Bronchial epithelial cell (primary cell): ENCODE data around the gene TEAD3. TPM values are rescaled to one million over a fixed set of nuclear protein-coding genes. Genes with fewer than 3 reads are reported as not detected.

Experiments
- DNase-seq: peaks from one replicate; pipeline ENCODE4 v3.0.0-alpha.2; 2010; ENCODE audit warnings: low read depth
- FAIRE-seq: peaks from 2 replicates; lab custom pipeline; 2011; peaks lifted over from hg19 to GRCh38; lab: Jason Lieb, UNC
- H3K27me3 ChIP-seq: 2 replicates; pipeline ENCODE4 v1.5.1; 2011; ENCODE audit warnings: low read length; ENCODE audit not compliant: control insufficient read depth, insufficient read depth
- H3K36me3 ChIP-seq: 2 replicates; pipeline ENCODE4 v1.5.1; 2011; ENCODE audit warnings: low read length; ENCODE audit not compliant: control insufficient read depth, insufficient read depth
- H3K4me3 ChIP-seq: 2 replicates; pipeline ENCODE4 v1.5.1; 2011; ENCODE audit warnings: mild to moderate bottlenecking, low read depth, low read length, control low read depth
- total RNA-seq: library from RNA; depleted of rRNA; stranded (reverse); fragments of >200 nt; gene quantifications from 2 replicates; pipeline ENCODE4 v1.2.1, GENCODE V29; 2014
- TF ChIP-seq, protein P1 (sequence below): IDR thresholded peaks from 2 replicates; pipeline ENCODE4 v1.5.1; 2011; ENCODE audit warnings: mild to moderate bottlenecking, moderate library complexity, low read length, control low read depth, inconsistent platforms; ENCODE audit not compliant: insufficient read depth, severe bottlenecking

TEAD3 gene
- total RNA-seq, 1 donor from 2014 or later, result 5.3 TPM

- DNase-seq, result no peak
- no peak for FAIRE-seq
- TF ChIP-seq, protein P1, sequence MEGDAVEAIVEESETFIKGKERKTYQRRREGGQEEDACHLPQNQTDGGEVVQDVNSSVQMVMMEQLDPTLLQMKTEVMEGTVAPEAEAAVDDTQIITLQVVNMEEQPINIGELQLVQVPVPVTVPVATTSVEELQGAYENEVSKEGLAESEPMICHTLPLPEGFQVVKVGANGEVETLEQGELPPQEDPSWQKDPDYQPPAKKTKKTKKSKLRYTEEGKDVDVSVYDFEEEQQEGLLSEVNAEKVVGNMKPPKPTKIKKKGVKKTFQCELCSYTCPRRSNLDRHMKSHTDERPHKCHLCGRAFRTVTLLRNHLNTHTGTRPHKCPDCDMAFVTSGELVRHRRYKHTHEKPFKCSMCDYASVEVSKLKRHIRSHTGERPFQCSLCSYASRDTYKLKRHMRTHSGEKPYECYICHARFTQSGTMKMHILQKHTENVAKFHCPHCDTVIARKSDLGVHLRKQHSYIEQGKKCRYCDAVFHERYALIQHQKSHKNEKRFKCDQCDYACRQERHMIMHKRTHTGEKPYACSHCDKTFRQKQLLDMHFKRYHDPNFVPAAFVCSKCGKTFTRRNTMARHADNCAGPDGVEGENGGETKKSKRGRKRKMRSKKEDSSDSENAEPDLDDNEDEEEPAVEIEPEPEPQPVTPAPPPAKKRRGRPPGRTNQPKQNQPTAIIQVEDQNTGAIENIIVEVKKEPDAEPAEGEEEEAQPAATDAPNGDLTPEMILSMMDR, result no peak
Measured at GRCh38 chr6:35508027-35508426, 11.1 kb upstream of the TEAD3 start.

DNA sequence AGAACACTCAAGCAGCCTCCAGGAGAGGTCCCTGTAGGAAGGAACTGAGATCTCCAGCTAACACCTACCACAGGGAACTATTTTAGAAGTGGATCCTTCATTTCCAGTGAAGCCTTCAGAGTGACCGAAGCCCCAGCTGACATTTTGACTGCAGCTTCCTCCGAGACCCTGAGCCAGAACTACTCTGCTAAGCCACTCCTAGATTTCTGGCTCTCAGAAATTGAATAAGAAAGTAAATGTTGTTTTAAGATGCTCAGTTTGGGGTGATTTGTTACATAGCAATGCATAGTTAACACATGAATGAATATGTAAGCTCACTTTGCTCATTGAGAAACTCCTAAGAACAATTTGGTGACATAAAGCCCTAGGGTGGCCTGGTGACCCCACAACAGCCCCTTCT, 10.3 kb upstream of the TEAD3 start:
- DNase-seq, result no peak
- H3K36me3 ChIP-seq, result no peaks in the 10 kb centered on the region
- no peak for FAIRE-seq
- TF ChIP-seq, protein P1, result no peak
- peaks cover 9% of the 10 kb centered on the region for H3K27me3 ChIP-seq
- H3K4me3 ChIP-seq, result no peak overlapping the region

More at GRCh38 chr6:35508027-35508426, 11.1 kb upstream of the TEAD3 start:
- Histone ChIP-seq H3K27me3 (peaks cover 12% of the 10 kb centered on the region), H3K4me3 (no peak overlapping the region), H3K36me3 (no peaks in the 10 kb centered on the region)

DNA sequence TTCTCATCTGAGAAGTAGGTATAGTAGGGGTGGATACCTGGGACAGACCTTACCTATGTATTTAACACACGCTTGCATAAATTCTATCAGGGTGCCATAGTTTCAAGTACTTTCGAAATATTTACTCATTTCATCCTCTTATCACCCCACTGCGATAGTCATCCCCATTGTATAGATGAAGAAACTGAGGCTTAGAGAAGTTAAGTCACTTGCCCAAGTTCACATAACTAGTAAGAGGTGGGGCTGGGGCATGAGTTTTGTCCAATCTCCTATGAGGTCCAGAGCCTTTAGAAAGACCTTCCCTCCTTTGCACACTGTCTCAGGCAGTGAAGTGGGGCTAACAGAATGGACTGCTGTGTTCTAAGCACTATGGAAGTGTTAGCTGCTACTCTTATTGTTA, 9.7 kb upstream of the TEAD3 start:
- DNase-seq (no peak), FAIRE-seq (no peak)
- H3K4me3 ChIP-seq, result no peak overlapping the region
- H3K36me3 ChIP-seq, result no peaks in the 10 kb centered on the region
- TF ChIP-seq, protein P1, result no peak
- peaks cover 8% of the 10 kb centered on the region for H3K27me3 ChIP-seq

GRCh38 chr6:35505999-35506412, 9.1 kb upstream of the TEAD3 start:
- FAIRE-seq (no peak), DNase-seq (no peak)
- Histone ChIP-seq H3K36me3 (no peaks in the 10 kb centered on the region), H3K27me3 (peaks cover 3% of the 10 kb centered on the region), H3K4me3 (no peak overlapping the region)
- TF ChIP-seq, protein P1, result no peak

DNA sequence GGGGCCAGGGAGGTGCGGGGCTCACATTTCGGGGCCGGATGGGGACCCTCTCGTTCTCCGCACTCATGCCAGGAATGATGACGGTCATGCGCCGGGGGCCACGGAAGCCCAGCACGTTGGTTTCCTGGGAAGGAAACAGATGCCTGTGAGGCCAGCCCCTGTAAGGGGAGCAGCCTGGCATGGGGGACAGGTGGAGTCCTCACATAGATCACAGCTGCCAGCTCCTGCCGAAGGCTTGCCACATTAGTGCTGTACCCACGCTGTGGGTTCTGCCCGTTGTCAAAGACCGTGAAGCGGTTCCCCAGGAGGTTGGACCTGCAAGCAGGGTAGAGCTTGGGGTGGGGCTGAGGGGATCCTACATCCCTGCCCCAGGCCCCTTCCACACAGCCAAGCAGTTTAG, 6.7 kb upstream of the TEAD3 start:
- no peaks in the 10 kb centered on the region for H3K36me3 ChIP-seq
- H3K27me3 ChIP-seq, result no peaks in the 10 kb centered on the region
- DNase-seq (no peak), FAIRE-seq (no peak)
- no peak overlapping the region for H3K4me3 ChIP-seq
- TF ChIP-seq, protein P1, result no peak

DNA sequence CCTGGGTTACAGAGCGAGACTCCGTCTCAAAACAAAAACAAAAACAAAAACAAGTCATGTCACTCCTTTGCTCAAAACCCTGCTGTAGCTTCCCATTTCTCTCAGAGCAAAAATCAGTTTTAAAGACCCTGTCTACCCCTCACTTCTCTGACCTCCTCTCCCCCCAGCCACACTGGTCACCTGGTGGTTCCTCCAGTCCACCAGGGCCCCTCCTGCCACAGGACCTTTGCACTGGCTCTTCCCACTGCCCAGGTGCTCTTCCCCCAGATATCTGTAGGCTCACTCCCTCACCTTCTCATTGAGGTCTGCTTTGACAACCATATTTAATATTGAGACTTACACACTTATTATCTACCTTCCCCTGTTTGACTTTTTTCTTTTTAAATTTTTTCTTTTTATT, 4.9 kb upstream of the TEAD3 start:
- FAIRE-seq, result no peak
- TF ChIP-seq, protein P1, result no peak
- Histone ChIP-seq H3K36me3 (no peaks in the 10 kb centered on the region), H3K27me3 (no peaks in the 10 kb centered on the region), H3K4me3 (no peak overlapping the region)
- no peak for DNase-seq
